A673 (cell line): ENCODE measurements around the gene CFAP97D2. TPM values are rescaled to one million over a fixed set of nuclear protein-coding genes. Genes with fewer than 3 reads are reported as not detected.

Experiments
- BruUV-seq: library from RNA; stranded (reverse); fragments of 400-500 nt; replicated peaks from 2 replicates; lab custom pipeline; 2021; lab: Mats Ljungman, UMichigan
- CTCF ChIA-PET: fragments of 300-600 bp; sonication (Branson Sonifier 250); formaldehyde crosslinking; loops from one replicate; lab custom pipeline; 2022; ENCODE audit warnings: antibody characterized with exemption; lab: Charles Lee
- POLR2A ChIA-PET: fragments of 300-600 bp; sonication (Branson Sonifier 250); formaldehyde crosslinking; loops from one replicate; lab custom pipeline; 2022; ENCODE audit warnings: antibody characterized with exemption; ENCODE audit not compliant: low non-redundant PET; lab: Charles Lee
- DNase-seq: peaks from one replicate; pipeline ENCODE4 v3.0.0-alpha.2; 2015; ENCODE audit warnings: low spot score
- H3K27ac ChIP-seq: fragments of 200-600 bp; sonication (generic); 2 replicates; pipeline ENCODE4 v1.5.1; 2016; ENCODE audit warnings: mixed run types, low read depth, mild to moderate bottlenecking, mixed read lengths, antibody characterized with exemption, low read length; ENCODE audit not compliant: poor library complexity, severe bottlenecking
- H3K27me3 ChIP-seq: fragments of 200-600 bp; sonication (generic); replicated peaks from 2 replicates; pipeline ENCODE4 v1.6.1; 2017; ENCODE audit warnings: mixed run types, low read depth, mild to moderate bottlenecking, mixed read lengths, antibody characterized with exemption, low read length; ENCODE audit not compliant: insufficient read depth, poor library complexity
- H3K36me3 ChIP-seq: fragments of 200-600 bp; sonication (generic); 2 replicates; pipeline ENCODE4 v1.6.1; 2016; ENCODE audit warnings: mixed run types, mild to moderate bottlenecking, mixed read lengths, antibody characterized with exemption, low read length; ENCODE audit not compliant: insufficient read depth, poor library complexity, severe bottlenecking
- H3K4me1 ChIP-seq: fragments of 200-600 bp; sonication (generic); 2 replicates; pipeline ENCODE4 v1.6.1; 2017; ENCODE audit warnings: mixed run types, mild to moderate bottlenecking, mixed read lengths, antibody characterized with exemption, low read length; ENCODE audit not compliant: insufficient read depth, poor library complexity, severe bottlenecking
- H3K4me3 ChIP-seq: fragments of 200-600 bp; sonication (generic); 2 replicates; pipeline ENCODE4 v1.5.1; 2016; ENCODE audit warnings: low read depth, mixed run types, mild to moderate bottlenecking, mixed read lengths, low read length; ENCODE audit not compliant: poor library complexity, severe bottlenecking
- H3K9me3 ChIP-seq: fragments of 200-600 bp; sonication (generic); 2 replicates; pipeline ENCODE4 v1.6.1; 2016; ENCODE audit warnings: mixed run types, low read depth, mild to moderate bottlenecking, mixed read lengths, antibody characterized with exemption, low read length; ENCODE audit not compliant: poor library complexity, severe bottlenecking
- CTCF ChIP-seq: fragments of 300-800, 200-600 bp; sonication (generic); conservative IDR thresholded peaks from 2 replicates; pipeline ENCODE4 v1.5.1; 2017; ENCODE audit warnings: low read depth, mild to moderate bottlenecking, antibody characterized with exemption, low read length, moderate library complexity, mixed read lengths
- EZH2 ChIP-seq: fragments of 200-600 bp; sonication (generic); IDR thresholded peaks from 2 replicates; pipeline ENCODE4 v1.6.1; 2017; ENCODE audit warnings: borderline replicate concordance, low read depth, mild to moderate bottlenecking, mixed read lengths, antibody characterized with exemption, low read length; ENCODE audit not compliant: poor library complexity, severe bottlenecking
- intact Hi-C: fragments of 100-400 bp; cut with micrococcal nuclease; formaldehyde crosslinking; loops from one replicate; pipeline ENCODE4 v1.10.0; 2022; ENCODE audit not compliant: unreplicated experiment
- microRNA-seq: library from miRNA; unstranded; fragments of <30 nt; microRNA quantifications from one replicate; pipeline ENCODE4 v1.2.0, GENCODE V29; 2021
- total RNA-seq: library from RNA; stranded (reverse); gene quantifications from 2 replicates; pipeline ENCODE4 v1.2.3, GENCODE V29; 2021

The CFAP97D2 gene
- total RNA-seq, 1 experiment from 2014 or later, result not detected

DNA sequence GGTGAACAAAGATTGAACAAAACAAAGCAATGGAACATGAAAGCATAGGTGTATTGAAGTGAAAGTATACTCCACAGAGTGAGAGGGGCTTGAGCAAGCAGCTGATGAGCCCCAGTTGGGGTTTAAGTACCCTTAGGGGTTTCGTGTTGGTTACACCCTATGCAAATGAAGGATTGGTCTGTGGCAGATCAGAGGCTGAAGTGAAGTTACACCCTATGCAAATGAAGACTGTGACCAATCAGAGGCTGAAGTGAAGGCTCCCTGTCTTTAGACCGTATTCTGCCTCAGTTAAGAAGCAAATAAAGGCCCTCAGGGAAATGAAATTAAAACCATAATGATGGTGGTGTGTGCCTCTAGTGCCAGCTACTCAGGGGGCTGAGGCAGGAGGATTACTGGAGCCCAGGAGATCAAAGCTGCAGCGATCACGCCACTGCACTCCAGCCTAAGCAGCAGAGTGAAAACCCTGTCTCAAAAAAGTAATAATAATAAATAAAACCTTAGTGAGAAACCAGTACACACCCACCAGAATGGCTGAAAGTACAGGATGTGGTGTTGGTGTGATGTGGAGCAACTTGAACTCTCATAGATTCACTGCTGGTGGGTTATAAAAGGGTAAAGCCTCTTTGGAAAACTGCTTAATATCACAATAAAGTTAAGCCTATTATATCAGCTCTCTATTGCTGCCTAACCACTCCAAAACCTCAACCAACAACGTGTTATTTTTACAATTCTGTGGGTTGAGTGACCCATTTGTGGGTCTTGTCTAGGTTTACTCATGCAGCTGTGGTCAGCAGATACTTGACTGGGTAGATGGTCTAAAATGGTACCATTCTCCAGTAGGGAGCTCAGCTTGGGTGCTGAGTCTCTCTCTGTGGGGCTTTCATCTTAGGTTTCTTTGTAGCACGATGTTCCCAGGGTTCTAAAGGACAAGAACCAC is 89.6 kb downstream of the CFAP97D2 start:
- no peak for TF ChIP-seq EZH2
- TF ChIP-seq CTCF, result no peak
- CTCF ChIA-PET, result no interaction called here
- POLR2A ChIA-PET, result no interaction called here
- BruUV-seq, result no TSS peak
- intact Hi-C loops, result no loop called here
- Histone ChIP-seq H3K9me3 (no peaks in the 10 kb centered on the region), H3K36me3 (peaks cover 64% of the 10 kb centered on the region), H3K27me3 (no peaks in the 10 kb centered on the region), H3K4me1 (no peaks in the 10 kb centered on the region), H3K4me3 (no peak overlapping the region), H3K27ac (no peak overlapping the region)
- peak; percentile 11 for DNase-seq

DNA sequence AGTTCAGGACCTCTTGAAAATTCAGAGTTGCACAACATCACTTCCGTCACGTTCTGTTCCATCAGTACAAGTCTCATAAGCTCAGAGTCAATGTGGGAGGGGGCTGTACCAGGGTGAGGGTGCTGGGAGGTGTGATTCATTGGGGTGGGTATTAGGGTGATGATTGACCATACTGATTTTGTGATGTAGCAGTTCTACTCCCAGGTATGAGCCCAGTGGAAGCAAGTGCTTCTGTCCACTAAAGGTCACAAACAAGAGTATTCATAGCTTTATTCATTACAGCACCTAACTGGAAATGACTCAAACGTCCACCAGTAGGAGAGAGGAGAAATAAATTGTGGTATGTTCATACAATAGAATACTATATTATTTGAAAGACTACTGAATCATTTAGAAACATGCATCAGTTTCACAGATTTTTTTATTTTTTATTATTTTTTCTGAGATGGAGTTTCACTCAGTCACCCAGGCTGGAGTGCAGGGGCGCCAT is 90.3 kb downstream of the CFAP97D2 start:
- TF ChIP-seq CTCF (no peak), EZH2 (no peak)
- H3K36me3 ChIP-seq, result peaks cover 60% of the 10 kb centered on the region
- H3K27me3 ChIP-seq, result no peaks in the 10 kb centered on the region
- H3K4me1 ChIP-seq, result no peaks in the 10 kb centered on the region
- H3K9me3 ChIP-seq, result no peaks in the 10 kb centered on the region
- no peak overlapping the region for H3K27ac ChIP-seq
- POLR2A ChIA-PET, result no interaction called here
- no TSS peak for BruUV-seq
- intact Hi-C loops, result no loop called here
- H3K4me3 ChIP-seq, result no peak overlapping the region
- DNase-seq, result no peak
- CTCF ChIA-PET, result no interaction called here

Small RNA genes within 50 kb of the gene (microRNA-seq; reads per million reads assigned to microRNA genes)
- 4.0 reads per million, percentile 11 among the genes with 10 or more reads in this experiment for gene MIR548AR

Other genes with a start within 250 kb of the CFAP97D2 start
- gene C13orf46, start 205.2 kb upstream of the CFAP97D2 start, total RNA-seq, result 3.1 and 3.6 TPM in 2 replicates
- gene RASA3, start 46.6 kb upstream of the CFAP97D2 start, total RNA-seq, result 22.1 and 24.1 TPM in 2 replicates
- gene CDC16, start 55.6 kb downstream of the CFAP97D2 start, total RNA-seq, result 61.1 and 63.3 TPM in 2 replicates
- gene UPF3A, start 102.3 kb downstream of the CFAP97D2 start, total RNA-seq, result 32.0 and 34.5 TPM in 2 replicates
- 31.8 and 32.3 TPM in 2 replicates for gene CHAMP1, start 135.2 kb downstream of the CFAP97D2 start, total RNA-seq